SK-N-SH (cell line): ENCODE results near the gene METTL4. TPM values are rescaled to one million over a fixed set of nuclear protein-coding genes. Genes with fewer than 3 reads are reported as not detected.

Experiments used
- CTCF ChIA-PET: fragments of 300-600, 350-600 bp; formaldehyde crosslinking; extraction: SDS; loops from one replicate; lab custom pipeline; 2021; lab: Yijun Ruan, JAX
- POLR2A ChIA-PET: fragments of 350-600 bp; sonication (Branson Sonifier 250); formaldehyde crosslinking; extraction: SDS; loops from one replicate; lab custom pipeline; 2020; ENCODE audit warnings: antibody characterized with exemption, inconsistent platforms; lab: Yijun Ruan, JAX
- DNase-seq: peaks from one replicate; pipeline ENCODE4 v3.0.0; 2012
- H2AFZ ChIP-seq: fragments of 200-600 bp; sonication (generic); 2 replicates; pipeline ENCODE4 v1.8.1; 2016; ENCODE audit warnings: antibody characterized with exemption, mild to moderate bottlenecking, low read depth
- H3F3A ChIP-seq: fragments of 200-600 bp; sonication (generic); replicated peaks from 2 replicates; pipeline ENCODE3; 2016; ENCODE audit warnings: antibody characterized with exemption, mild to moderate bottlenecking; ENCODE audit not compliant: insufficient read depth
- H3K27ac ChIP-seq, 2 experiments: fragments of 200-500 bp in 1 of 2; fragments of 200-600 bp in 1 of 2; sonication (Bioruptor generic) in 1 of 2; sonication (generic), shearing (Covaris generic) in 1 of 2; 2 replicates each; pipeline versions ENCODE4 v1.5.1 to v1.6.1; 2014 to 2016; ENCODE audit warnings: low read depth in 2 of 2, inconsistent platforms in 1 of 2, low read length in 1 of 2, mild to moderate bottlenecking in 1 of 2, mixed read lengths in 1 of 2
- H3K27me3 ChIP-seq: fragments of 200-600 bp; sonication (generic), shearing (Covaris generic); 2 replicates; pipeline ENCODE4 v1.6.1; 2016; ENCODE audit warnings: mixed run types; ENCODE audit not compliant: insufficient read depth
- H3K36me3 ChIP-seq, 2 experiments: fragments of 200-500 bp in 1 of 2; fragments of 200-600 bp in 1 of 2; sonication (Bioruptor generic) in 1 of 2; sonication (generic) in 1 of 2; replicated peaks in 1 of 2; 2 replicates each; pipeline versions ENCODE3 to v1.5.1; 2014 to 2016; ENCODE audit warnings: low read length in 1 of 2, mild to moderate bottlenecking in 1 of 2; ENCODE audit not compliant: insufficient read depth in 2 of 2, control insufficient read depth in 1 of 2
- H3K4me1 ChIP-seq, 2 experiments: fragments of 200-500 bp in 1 of 2; fragments of 200-600 bp in 1 of 2; sonication (Bioruptor generic) in 1 of 2; sonication (generic), shearing (Covaris generic) in 1 of 2; 2 replicates each; pipeline versions ENCODE4 v1.5.1 to v1.6.1; 2014 to 2016; ENCODE audit warnings: low read depth in 1 of 2, low read length in 1 of 2, mixed run types in 1 of 2; ENCODE audit not compliant: insufficient read depth in 2 of 2, control insufficient read depth in 1 of 2
- H3K4me2 ChIP-seq: fragments of 200-600 bp; sonication (generic), shearing (Covaris generic); 2 replicates; pipeline ENCODE4 v1.6.1; 2017; ENCODE audit warnings: mixed run types
- H3K4me3 ChIP-seq, 2 experiments: fragments of 200-500 bp in 1 of 2; fragments of 200-600 bp in 1 of 2; sonication (Bioruptor generic) in 1 of 2; sonication (generic), shearing (Covaris generic) in 1 of 2; 2 replicates each; pipeline versions ENCODE4 v1.5.1 to v1.8.1; 2014 to 2016; ENCODE audit warnings: low read depth in 2 of 2, inconsistent platforms in 1 of 2, low read length in 1 of 2, mild to moderate bottlenecking in 1 of 2, mixed read lengths in 1 of 2, moderate library complexity in 1 of 2
- H3K79me2 ChIP-seq: fragments of 200-600 bp; sonication (generic); 2 replicates; pipeline ENCODE4 v1.8.1; 2017; ENCODE audit warnings: mild to moderate bottlenecking; ENCODE audit not compliant: insufficient read depth
- H3K9ac ChIP-seq: fragments of 200-600 bp; sonication (generic); 2 replicates; pipeline ENCODE4 v1.6.1; 2017; ENCODE audit warnings: mixed run types
- H3K9me2 ChIP-seq: fragments of 200-600 bp; sonication (generic); 2 replicates; pipeline ENCODE4 v1.6.1; 2017; ENCODE audit warnings: mixed run types
- H3K9me3 ChIP-seq: fragments of 200-600 bp; sonication (generic); 2 replicates; pipeline ENCODE4 v1.6.1; 2017; ENCODE audit warnings: mixed run types, mild to moderate bottlenecking, moderate library complexity
- H4K20me1 ChIP-seq: fragments of 200-600 bp; sonication (generic); 2 replicates; pipeline ENCODE4 v1.6.1; 2017; ENCODE audit warnings: mild to moderate bottlenecking, mixed run types; ENCODE audit not compliant: insufficient read depth
- CHD2 ChIP-seq: fragments of 150-350 bp; IDR thresholded peaks from 2 replicates; pipeline ENCODE4 v1.6.1; 2018; ENCODE audit warnings: low read length; ENCODE audit not compliant: partially characterized antibody
- ELF1 ChIP-seq: IDR thresholded peaks from 2 replicates; pipeline ENCODE4 v1.4.0; 2012
- FOSL2 ChIP-seq: IDR thresholded peaks from 2 replicates; pipeline ENCODE4 v1.4.0; 2012; ENCODE audit warnings: low read depth, mild to moderate bottlenecking, moderate library complexity, borderline replicate concordance
- FOXM1 ChIP-seq: IDR thresholded peaks from 2 replicates; pipeline ENCODE4 v1.4.0; 2012; ENCODE audit warnings: low read depth, mild to moderate bottlenecking
- GABPA ChIP-seq: IDR thresholded peaks from 2 replicates; pipeline ENCODE4 v1.4.0; 2012; ENCODE audit warnings: low read depth, mild to moderate bottlenecking
- MXI1 ChIP-seq: IDR thresholded peaks from 2 replicates; pipeline ENCODE4 v1.6.1; 2012; ENCODE audit warnings: mild to moderate bottlenecking, low read depth, low read length, improper control_type of control experiment
- NFIC ChIP-seq: IDR thresholded peaks from 2 replicates; pipeline ENCODE4 v1.4.0; 2012; ENCODE audit warnings: borderline replicate concordance
- NRF1 ChIP-seq: IDR thresholded peaks from 2 replicates; pipeline ENCODE4 v1.6.1; 2012; ENCODE audit warnings: low read depth, mild to moderate bottlenecking, low read length
- POLR2AphosphoS5 ChIP-seq: IDR thresholded peaks from 2 replicates; pipeline ENCODE4 v1.6.1; 2012; ENCODE audit warnings: low read depth, low read length
- RCOR1 ChIP-seq: fragments of 150-350 bp; IDR thresholded peaks from 2 replicates; pipeline ENCODE4 v1.6.1; 2017; ENCODE audit warnings: antibody characterized with exemption, low read length
- SIN3A ChIP-seq: IDR thresholded peaks from 2 replicates; pipeline ENCODE4 v1.6.1; 2012; ENCODE audit warnings: low read depth, mild to moderate bottlenecking, low read length, moderate library complexity, borderline replicate concordance
- TAF1 ChIP-seq: IDR thresholded peaks from 2 replicates; pipeline ENCODE4 v1.6.1; 2012; ENCODE audit warnings: low read depth, mild to moderate bottlenecking, low read length, moderate library complexity, borderline replicate concordance
- YY1 ChIP-seq: IDR thresholded peaks from 2 replicates; pipeline ENCODE4 v1.4.0; 2012; ENCODE audit warnings: low read depth, mild to moderate bottlenecking
- WGBS: methylation state at CpG from one replicate; pipeline ENCODE4 v1.1.6; 2017; ENCODE audit warnings: low lambda C conversion rate; 5-methylcytosine and 5-hydroxymethylcytosine counted together
- polyA plus RNA-seq, 3 experiments: library from polyadenylated mRNA; depleted of rRNA; stranded (reverse); fragments of >200 nt; gene quantifications; 2 replicates each; pipeline ENCODE4 v1.2.3, GENCODE V29; 2012
- TF ChIP-seq, protein P1 (sequence below): IDR thresholded peaks from 2 replicates; pipeline ENCODE4 v1.6.1; 2012; ENCODE audit warnings: mild to moderate bottlenecking, low read depth, low read length, moderate library complexity
- TF ChIP-seq, protein P2 (sequence below): IDR thresholded peaks from 2 replicates; pipeline ENCODE4 v1.4.0; 2012; ENCODE audit warnings: low read depth, borderline replicate concordance
- TF ChIP-seq, protein P3 (sequence below): fragments of 150-350 bp; IDR thresholded peaks from 2 replicates; pipeline ENCODE4 v1.6.1; 2017; ENCODE audit warnings: antibody characterized with exemption, low read length, low read depth, borderline replicate concordance
- TF ChIP-seq, protein P4 (sequence below): IDR thresholded peaks from 2 replicates; pipeline ENCODE4 v1.4.0; 2012; ENCODE audit warnings: low read depth

METTL4 gene
- 2.9 and 5.3 TPM in 2 replicates for polyA plus RNA-seq (2012; rRNA removed)
- 5.4 TPM in 2 replicates for polyA plus RNA-seq (2012; cell fraction: cytosol; rRNA removed)
- 3.4 and 6.9 TPM in 2 replicates for polyA plus RNA-seq (2012; cell fraction: nucleus; rRNA removed)

DNA sequence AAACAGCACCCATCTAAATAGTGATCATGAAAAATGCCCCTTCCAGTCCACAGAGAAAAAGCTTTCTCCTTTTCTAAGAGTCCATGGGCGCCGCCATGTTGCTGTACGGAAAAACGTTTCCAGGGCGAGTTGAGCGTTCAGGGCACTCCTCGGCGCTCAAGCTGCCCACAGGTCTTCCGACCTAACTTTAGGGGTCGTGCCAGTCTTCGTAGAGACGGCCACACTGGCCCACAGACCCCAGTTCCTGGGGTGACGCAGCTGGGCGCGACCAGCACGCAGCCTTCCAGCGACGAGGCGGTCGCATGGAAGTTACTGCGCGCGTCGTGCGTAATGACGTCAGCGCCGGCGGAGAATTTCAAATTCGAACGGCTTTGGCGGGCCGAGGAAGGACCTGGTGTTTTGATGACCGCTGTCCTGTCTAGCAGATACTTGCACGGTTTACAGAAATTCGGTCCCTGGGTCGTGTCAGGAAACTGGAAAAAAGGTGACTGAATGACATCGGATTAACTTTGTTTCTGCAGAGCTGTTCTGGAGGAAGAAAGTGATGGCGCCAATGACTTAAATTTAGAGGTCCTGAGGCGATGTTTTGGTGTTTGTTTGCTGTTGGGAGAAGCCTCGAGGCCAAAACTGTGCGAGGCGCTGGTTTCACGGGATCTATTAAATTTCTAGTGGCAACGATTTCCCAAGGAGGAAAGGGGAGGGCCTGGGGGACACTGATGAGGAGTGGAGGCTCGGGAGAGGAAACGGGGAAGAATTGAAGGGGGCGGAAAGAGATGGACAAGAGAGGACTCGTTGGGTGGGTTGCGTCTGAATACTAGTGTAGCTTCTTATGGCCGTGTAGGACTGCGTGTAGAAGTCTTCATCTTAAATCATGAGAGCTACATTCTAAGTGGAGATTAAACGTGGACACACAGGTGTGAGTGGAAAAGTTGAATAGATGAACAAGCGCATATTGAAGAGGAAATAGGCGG is at the start of gene METTL4, which contains the start of gene NDC80:
TSS of gene METTL4 (minus strand) at position 306 of the 971 bp plus-strand sequence. CDS start 4,289 bp downstream, outside the sequence.
TSS of gene NDC80 (plus strand) at position 358 of the 971 bp plus-strand sequence. CDS start 1,429 bp downstream, outside the sequence.
- peak within 1 kb of the TSS; percentile 98 for H3K27ac ChIP-seq
- WGBS = 1% methylated on average over 41 of the region's 55 CpGs
- TF ChIP-seq FOSL2 (0 out of 2 replicates have a peak, but pooled peaks have one; percentile 11), YY1 (peak; percentile 99), TAF1 (peak; percentile 64), POLR2AphosphoS5 (peak; percentile 74), SIN3A (peak; percentile 85; the same call in 1 of the 2 replicates), RCOR1 (no peak), GABPA (peak; percentile 47), CHD2 (peak; percentile 72), MXI1 (peak; percentile 94), NFIC (no peak), NRF1 (peak; percentile 3; the same call in 1 of the 2 replicates), ELF1 (peak; percentile 78), FOXM1 (peak; percentile 67)
- TF ChIP-seq, protein P1, sequence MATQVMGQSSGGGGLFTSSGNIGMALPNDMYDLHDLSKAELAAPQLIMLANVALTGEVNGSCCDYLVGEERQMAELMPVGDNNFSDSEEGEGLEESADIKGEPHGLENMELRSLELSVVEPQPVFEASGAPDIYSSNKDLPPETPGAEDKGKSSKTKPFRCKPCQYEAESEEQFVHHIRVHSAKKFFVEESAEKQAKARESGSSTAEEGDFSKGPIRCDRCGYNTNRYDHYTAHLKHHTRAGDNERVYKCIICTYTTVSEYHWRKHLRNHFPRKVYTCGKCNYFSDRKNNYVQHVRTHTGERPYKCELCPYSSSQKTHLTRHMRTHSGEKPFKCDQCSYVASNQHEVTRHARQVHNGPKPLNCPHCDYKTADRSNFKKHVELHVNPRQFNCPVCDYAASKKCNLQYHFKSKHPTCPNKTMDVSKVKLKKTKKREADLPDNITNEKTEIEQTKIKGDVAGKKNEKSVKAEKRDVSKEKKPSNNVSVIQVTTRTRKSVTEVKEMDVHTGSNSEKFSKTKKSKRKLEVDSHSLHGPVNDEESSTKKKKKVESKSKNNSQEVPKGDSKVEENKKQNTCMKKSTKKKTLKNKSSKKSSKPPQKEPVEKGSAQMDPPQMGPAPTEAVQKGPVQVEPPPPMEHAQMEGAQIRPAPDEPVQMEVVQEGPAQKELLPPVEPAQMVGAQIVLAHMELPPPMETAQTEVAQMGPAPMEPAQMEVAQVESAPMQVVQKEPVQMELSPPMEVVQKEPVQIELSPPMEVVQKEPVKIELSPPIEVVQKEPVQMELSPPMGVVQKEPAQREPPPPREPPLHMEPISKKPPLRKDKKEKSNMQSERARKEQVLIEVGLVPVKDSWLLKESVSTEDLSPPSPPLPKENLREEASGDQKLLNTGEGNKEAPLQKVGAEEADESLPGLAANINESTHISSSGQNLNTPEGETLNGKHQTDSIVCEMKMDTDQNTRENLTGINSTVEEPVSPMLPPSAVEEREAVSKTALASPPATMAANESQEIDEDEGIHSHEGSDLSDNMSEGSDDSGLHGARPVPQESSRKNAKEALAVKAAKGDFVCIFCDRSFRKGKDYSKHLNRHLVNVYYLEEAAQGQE = no peak
- TF ChIP-seq, protein P2, sequence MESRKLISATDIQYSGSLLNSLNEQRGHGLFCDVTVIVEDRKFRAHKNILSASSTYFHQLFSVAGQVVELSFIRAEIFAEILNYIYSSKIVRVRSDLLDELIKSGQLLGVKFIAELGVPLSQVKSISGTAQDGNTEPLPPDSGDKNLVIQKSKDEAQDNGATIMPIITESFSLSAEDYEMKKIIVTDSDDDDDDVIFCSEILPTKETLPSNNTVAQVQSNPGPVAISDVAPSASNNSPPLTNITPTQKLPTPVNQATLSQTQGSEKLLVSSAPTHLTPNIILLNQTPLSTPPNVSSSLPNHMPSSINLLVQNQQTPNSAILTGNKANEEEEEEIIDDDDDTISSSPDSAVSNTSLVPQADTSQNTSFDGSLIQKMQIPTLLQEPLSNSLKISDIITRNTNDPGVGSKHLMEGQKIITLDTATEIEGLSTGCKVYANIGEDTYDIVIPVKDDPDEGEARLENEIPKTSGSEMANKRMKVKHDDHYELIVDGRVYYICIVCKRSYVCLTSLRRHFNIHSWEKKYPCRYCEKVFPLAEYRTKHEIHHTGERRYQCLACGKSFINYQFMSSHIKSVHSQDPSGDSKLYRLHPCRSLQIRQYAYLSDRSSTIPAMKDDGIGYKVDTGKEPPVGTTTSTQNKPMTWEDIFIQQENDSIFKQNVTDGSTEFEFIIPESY = no peak
- TF ChIP-seq, protein P3, sequence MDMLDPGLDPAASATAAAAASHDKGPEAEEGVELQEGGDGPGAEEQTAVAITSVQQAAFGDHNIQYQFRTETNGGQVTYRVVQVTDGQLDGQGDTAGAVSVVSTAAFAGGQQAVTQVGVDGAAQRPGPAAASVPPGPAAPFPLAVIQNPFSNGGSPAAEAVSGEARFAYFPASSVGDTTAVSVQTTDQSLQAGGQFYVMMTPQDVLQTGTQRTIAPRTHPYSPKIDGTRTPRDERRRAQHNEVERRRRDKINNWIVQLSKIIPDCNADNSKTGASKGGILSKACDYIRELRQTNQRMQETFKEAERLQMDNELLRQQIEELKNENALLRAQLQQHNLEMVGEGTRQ = no peak
- TF ChIP-seq, protein P4, sequence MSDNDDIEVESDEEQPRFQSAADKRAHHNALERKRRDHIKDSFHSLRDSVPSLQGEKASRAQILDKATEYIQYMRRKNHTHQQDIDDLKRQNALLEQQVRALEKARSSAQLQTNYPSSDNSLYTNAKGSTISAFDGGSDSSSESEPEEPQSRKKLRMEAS = peak; percentile 90
- peaks cover 11 to 18% of the 10 kb centered on the region in 2 experiments for H3K36me3 ChIP-seq
- DNase-seq = peak; percentile 83
- peak within 1 kb of the TSS; percentile 95 for H3K9ac ChIP-seq
- no peaks in the 10 kb centered on the region for H3K9me3 ChIP-seq
- H3K9me2 ChIP-seq = 0 out of 2 replicates have a peak, but pooled peaks cover 2% of the 10 kb centered on the region
- ChIA-PET POLR2A (interaction anchor here (1.2 kb wide), 1 partner anchor 11 kb away, joined by 3 read pairs; no protein-coding TSS in a partner anchor), CTCF (interaction anchor here (0.8 to 1.5 kb wide), 3 partner anchors 18 to 674 kb away, joined by 3 to 4 read pairs (median 4); no protein-coding TSS in a partner anchor)
- no peaks in the 10 kb centered on the region for H4K20me1 ChIP-seq
- H3F3A ChIP-seq = peaks cover 6% of the 10 kb centered on the region
- peak within 1 kb of the TSS; percentile 97 for H2AFZ ChIP-seq
- peak within 1 kb of the TSS; percentile 94 for H3K4me2 ChIP-seq
- peak within 1 kb of the TSS; percentile 69 to 97 for H3K4me3 ChIP-seq
- H3K27me3 ChIP-seq = no peaks in the 10 kb centered on the region
- H3K4me1 ChIP-seq = peaks cover 10 to 20% of the 10 kb centered on the region in 2 experiments; a peak in 3 of 4 replicates
- H3K79me2 ChIP-seq = peaks cover 85% of the 10 kb centered on the region
